EH (cell line): Measurements from ENCODE around the gene TRAPPC1.
A peak's percentile ranks its signal among the peaks of the same experiment; 100 is the strongest.

ENCODE experiments used
- DNase-seq: peaks from one replicate; pipeline ENCODE4 v3.0.0-alpha.2; 2015; ENCODE audit warnings: low read depth

TRAPPC1 gene

DNA sequence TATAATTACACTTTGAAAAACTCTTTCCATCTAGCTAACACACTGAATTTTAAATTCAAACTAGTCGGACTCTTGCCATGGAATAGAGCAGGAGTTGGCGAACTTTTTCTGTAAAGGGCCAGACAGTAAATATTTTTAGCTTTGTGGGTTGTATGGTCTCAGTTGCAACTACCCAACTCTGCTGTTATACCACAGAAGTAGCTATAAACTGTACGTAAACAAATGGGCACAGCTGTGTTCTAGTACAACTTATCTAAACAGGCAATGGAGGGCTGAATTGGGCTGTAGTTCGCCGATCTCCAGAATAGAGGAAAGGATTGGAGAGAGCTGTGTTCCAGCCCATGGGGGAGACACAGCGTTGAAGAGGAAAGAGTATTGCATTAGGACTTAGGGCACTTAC is 9.0 kb upstream of the TRAPPC1 start:
- DNase-seq: no peak

DNA sequence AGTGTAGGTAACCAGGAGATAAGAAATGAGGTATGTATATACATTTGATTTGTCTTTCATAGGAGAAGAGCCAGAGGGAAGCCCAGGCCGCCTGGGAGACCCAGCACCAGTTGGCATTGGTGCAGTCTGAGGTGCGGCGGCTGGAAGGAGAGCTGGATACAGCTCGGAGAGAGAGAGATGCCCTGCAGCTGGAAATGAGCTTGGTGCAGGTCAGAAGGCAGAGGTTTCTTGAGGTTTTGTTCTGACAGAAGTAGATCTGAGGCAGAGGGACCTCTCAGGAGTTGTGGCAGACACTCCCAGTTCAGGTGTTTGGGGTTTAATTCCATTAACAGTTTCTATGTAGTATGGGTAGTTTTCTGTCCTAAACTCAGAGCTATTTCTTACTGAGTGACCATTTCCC is 8.3 kb upstream of the TRAPPC1 start:
- DNase-seq: no peak

DNA sequence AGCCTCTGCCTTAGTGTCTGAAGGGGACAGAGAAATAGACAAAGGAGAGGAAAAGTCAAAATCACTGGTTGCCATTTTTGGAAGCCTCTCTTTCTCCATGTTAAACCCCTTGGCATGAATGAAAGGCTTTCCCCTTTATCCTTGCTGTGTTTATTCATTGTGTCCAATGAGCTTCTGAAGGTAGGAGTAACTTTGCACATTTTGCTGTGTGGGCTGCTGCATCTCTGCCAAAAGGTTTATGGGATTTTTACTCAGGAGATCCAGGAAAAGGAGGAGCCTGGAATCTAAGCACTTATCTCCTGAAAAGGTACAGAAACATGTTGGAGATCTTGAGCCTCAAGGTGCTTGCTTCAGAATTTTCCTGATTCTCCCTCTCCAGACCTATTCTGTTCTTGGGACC is 4.1 kb upstream of the TRAPPC1 start:
- no peak for DNase-seq

DNA sequence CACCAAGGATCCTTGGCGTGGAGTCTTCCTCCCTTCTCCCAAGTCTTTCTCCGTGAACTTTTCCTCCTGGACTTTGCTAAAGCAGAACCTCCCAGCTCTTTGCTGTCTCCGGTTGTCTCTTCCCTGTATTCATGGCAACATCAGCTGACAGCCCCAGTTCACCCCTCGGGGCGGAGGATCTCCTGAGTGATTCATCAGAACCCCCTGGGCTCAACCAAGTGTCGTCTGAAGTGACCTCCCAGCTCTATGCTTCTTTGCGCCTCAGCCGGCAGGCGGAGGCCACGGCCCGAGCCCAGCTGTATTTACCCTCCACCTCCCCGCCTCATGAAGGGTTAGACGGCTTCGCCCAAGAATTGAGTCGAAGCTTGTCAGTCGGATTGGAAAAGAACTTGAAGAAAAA is 1.2 kb upstream of the TRAPPC1 start:
- DNase-seq: peak; percentile 84

DNA sequence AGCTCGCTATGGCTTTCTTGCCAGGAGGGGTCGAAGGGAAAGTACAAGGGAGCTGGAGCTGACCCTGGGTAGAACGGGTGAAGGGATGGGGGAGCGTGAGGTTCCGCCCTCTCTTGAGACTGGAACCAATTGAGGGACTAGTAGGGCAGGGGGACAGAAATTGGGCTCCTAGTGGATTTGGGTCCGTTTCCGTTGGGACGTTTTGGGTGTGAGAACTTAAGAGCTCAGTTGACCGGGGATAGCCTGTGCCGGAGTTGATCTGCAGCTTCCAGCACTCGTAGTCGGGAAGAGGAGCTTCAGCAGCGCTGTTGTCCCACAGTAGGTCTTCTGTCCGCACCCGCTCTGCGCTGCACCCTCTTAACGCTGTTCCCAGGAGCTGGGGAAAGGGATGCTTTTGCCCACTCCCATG is 741 bp upstream of the TRAPPC1 start:
- peak; percentile 46 for DNase-seq

DNA sequence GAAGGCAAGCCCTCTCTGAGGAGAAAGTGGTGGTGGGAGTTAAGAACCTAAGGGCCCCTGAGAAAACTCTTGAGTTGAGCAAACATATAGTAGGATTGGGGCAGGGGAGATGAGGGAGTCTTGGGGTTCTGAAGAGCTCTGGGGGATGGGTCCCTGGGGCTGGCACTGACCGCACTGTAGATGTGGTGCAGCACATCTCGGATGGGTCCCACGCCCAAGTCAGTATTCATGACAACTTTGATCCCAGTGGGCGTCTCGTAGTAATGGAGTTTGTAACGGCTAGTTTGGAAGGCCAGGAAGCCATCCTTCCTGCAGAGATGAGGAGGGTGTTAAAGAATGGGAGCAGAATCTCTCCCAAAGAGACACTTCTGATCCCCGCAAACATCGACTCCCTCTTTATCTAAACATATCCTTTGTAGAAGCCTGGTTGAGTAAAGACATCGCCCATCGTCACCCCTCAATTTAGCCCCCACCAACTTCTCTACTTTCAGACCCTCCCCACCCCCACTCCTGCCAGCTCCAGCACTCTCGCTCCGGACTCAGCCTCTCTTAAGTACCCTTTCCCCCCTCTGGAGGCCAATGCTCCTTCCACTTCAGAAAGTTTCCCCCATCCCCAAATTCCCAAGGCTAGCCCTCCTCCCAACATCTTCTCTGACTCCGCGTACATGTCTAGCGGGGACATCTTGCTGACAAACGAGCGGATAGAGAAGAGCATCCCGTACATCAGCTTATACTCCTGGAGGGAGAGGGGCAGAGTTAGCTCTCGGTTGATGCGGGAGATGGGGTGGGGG is 710 bp downstream of the TRAPPC1 start:
- DNase-seq: no peak

DNA sequence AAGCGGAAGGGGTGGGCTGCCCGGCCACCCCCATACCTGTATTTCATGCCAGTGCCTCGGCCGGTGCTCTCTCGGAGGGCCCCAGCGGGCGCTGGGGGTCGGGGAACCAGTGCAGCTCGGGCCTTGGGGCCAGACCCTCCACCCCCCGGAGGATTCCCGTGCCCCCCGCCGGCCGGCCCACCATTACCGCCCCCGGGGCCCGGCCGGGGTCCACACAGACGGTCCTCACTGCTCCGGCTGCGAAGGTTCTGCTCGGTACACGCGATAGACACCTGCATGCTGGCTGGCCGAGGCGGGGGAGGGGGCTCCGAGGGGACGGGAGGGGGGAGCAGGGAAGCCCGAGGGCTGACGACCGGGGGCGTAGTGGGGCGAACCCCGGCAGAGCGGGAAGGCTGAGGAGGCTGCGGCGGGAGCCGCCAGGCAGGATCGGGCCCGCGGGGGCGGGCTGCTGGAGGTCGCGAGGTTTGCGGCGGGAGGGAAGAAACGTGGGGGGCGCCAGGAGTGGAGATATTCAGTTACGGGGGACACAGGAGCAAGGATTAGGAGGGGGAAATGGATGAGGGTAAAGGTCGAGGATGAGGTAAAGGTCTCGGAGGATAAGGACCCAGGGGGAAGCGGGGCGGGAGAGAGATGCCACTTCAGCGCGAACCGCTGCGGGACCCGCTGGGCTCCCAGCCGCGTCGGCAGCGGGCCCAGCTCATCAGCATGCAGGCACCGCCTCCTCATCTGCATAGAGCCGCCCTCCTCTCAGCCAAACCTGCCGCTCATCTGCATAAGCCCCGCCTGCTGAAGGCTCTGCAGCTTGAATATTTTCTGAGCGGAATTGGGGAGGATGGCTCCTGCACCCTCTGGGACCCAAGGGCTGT is 2.4 kb downstream of the TRAPPC1 start, which contains the start of gene KCNAB3:
TSS of gene KCNAB3 (minus strand) at position 699 of the 866 bp plus-strand sequence. CDS start at position 278, 421 bp downstream.
- DNase-seq: peak; percentile 84

DNA sequence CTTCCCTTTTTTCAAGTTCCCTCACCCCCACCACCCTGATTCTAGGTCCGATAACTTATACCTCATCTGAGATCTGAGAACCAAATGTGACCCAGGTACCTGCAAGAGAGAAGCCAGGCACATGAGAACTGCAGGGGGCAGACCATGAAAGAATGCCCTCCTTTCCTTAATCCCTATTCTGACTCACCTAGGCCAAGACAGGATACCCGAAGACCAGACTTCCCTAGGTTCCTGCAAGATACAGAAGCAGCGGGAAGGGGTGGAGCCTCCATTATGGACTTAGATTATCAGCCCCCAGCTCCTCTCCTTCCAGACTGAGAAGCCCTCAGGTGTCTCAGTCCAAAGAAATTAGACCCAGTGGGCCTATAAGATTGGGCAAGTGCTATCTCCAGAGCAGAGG is 4.2 kb downstream of the TRAPPC1 start:
- no peak for DNase-seq

DNA sequence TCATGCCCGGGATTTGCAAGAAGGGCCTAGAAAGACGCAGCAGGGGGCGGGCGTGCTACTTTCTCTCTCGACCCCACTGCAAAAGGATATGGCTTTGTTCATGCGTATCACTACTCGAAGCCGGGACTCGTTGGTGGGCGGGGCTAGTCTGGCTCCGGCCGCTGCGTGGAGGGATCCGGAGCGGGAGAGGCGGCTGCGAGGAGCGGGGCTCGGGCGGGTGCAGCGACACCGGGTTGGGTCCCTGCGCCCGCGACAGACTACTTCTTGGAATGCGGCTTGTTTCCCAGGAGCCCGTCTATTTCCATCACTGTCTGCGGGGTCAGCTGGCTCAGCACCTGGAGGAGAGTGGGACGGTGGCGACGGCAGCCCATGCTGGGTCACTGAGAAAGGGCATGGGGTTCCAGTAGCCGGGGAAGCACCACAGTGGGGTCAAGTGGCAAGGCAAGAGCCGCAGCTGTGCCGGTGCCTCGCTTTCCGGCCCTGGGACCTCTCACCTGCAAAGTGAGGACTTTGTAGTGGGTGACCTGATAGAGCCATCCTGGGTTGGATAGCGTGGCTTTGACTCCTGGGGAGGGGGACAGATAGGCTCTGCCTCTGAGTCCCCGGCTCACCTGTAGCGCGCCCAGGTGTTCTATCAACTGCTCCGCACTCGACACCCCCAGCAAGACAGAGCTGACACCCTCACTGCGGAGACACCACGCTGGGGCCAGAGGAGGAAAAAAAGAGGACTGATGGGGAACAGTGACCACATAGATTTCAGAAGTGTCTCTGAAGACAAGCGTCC is 8.7 kb downstream of the TRAPPC1 start:
- DNase-seq: peak; percentile 69

DNA sequence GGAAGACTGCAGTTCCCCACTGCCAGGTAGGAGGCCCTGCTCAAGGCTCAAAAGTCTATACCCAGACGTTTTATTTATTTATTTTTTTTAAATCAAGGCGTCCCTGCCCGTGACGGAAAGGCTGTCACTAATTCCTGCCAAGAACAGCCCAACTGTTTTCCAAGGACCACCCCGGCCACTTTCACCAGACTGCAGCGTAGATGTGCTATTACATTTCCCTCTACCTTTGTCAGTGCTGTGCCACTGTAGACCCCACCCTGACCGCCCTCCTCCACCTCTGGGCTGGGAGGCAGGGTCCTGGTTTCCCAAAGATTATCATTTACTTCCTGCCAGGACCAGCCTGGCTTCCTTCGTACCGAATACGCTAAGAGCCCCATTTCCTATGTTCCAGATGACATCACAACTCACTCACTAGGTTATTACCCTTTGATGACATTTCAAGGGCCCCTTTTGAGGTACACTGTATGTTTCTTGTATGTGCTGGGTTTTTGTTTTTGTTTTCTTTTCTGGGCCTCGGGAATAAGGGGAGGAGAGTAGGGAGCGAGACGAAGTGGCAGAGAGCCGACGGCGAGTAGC is 9.4 kb downstream of the TRAPPC1 start:
- no peak for DNase-seq

DNA sequence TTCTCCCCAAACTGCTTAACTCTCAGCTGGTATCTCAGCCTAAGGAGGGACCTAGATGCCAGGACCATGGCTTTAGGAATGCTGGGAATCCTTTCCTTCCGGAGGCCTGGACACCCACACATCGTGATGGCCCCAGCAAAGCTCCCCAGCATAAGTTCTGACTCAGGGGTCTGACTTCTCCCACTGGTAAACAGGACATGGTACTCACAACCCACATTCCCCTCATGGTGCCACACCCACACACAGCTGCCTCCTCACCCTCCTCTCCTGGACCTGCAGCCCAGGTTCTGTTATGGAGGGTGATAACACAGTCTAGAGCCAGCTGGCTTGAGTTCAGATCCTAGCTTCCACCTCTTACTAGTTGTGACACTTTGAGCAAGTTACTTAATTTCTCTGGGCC is 14.9 kb downstream of the TRAPPC1 start:
- DNase-seq: peak; percentile 84

DNA sequence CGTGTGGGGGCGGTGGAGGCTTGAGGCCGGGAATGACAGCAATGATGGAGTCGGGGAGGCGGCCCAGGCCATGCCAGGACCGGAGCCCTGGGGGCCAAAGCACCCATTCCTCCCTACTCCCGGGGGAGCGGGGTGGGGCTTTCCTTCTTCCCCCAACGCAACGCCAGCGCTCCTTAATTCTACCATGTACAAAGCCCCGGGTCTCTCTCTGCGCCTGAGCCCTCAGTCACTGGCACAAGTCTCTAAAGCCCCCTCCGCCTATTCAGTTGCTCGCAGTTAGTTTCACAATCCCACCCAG is 15.4 kb downstream of the TRAPPC1 start:
- no peak for DNase-seq

DNA sequence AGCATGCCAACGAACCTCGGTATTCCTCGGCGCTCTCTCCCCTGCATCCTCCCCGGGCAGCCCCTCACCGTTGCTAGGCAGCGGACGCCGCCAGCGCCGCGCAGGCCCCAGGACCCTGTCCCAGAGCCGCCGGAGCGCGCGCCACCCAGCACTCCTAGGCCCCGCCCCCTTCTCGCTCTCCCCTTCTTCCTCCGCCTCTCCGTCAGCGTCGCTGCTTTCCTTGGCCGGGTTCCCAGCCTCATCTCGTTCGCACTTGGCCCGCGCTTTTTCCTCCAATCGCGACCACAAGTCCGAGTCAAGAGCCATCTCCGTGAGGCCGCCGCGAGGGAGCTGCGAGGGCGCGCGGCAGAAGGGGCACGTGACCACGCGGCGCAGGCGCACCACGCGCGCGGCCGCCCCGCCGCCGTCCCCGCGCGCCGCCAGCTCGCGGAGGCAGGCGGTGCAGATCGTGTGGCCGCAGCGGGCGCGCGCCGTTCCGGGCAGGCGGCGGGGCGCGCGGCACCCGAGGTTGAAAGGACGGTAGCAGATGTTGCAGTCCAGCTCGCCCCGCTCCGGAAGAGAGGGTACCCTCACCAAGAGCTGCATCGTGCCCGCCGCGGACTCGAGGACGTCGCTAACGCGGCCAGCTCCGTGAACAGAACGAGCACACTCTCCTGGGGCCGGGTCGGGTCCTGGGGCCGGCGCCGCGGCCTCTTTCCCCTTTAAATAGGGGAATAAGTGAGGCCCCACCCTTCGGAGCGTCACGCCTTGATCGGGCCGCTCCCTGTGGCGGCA is 15.9 kb downstream of the TRAPPC1 start, which contains the start of gene RNF227:
TSS of gene RNF227 (minus strand) at position 679 of the 774 bp plus-strand sequence. CDS start at position 585, 94 bp downstream.
- peak; percentile 98 for DNase-seq

DNA sequence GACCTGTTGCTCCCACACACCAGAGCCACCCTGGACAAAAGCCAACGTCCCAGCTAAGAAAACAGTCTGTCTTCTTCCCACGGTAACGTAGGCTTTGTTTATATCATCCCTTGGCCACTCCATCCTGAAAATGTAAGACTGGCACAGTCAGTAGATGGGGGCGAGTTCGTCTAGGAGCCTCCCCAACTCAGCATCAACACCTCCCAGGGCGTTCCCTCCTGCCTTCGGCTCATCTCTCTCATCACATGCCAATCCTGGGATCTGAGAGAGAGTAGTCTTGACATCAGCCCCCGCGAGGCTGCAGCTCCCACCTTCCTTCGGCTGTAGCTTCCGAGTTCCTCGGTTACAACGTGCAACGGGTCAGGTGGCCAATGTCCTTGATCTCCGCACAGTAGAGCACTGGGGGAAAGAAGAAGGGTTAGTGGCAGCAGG is 16.6 kb downstream of the TRAPPC1 start:
- DNase-seq: peak; percentile 62

DNA sequence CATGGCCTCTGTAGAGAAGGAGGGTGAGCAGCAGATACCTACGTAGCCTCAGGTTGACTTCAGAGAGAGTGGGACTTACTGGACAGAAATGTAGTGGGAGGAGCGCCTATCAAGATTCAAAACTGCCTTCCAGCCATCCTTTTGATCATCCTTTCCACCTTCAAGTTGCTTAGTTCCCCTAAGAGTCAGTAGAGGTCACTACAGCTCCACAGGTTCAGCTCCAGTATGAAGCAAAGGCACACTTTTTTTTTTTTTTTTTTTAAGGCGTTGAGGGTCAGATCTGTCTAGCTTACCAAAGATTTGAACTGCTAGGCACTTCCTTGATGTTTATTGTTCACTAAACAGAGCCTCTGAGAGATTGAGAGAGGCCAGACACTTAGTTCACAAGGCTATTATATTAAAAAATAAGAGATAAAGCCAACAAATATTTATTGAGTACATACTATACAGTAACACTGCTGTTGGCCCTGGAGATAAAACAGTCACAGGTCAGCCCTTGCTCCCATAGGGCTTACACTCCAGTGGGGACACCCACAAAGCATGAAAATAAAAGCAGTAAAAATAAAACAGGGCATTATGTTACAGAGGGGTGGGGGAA is 18.7 kb downstream of the TRAPPC1 start:
- peak; percentile 82 for DNase-seq

DNA sequence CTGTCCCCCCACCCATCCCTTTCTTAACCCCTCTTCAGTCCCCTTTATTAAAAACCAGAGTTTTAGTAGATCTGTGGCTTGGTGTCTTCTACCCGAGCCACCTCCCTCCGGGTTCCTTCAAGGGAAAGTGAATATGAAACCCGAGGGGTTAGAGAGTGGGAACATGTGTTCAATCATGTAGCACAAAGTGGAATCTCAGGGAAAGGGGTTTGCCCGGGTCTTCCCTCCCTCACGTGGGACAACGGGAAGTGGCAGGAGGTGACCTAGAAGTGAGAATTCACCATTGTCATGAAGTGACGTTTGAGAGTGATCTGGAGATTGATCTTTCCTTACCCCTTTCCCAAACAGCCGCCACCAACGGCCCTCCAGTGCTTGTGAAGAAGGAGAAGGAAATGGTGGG is 20.6 kb downstream of the TRAPPC1 start:
- no peak for DNase-seq

DNA sequence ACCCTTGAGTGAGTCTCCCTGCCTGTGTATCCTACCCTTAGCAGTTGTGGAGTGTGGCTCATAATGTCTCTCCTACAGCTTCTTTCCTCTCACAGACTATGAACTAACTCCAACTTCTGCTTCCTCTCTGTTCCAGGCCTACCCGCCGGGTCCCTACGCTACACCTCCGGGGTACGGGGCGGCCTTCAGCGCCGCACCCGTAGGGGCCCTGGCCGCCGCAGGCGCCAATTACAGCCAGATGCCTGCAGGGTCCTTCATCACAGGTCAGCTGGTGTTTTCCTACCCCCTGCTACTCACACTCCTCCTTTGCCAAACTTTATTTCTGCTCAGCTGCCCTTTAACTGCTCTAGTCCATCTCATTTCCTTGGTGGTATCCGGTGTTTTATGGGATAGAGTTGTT is 21.0 kb downstream of the TRAPPC1 start:
- no peak for DNase-seq

DNA sequence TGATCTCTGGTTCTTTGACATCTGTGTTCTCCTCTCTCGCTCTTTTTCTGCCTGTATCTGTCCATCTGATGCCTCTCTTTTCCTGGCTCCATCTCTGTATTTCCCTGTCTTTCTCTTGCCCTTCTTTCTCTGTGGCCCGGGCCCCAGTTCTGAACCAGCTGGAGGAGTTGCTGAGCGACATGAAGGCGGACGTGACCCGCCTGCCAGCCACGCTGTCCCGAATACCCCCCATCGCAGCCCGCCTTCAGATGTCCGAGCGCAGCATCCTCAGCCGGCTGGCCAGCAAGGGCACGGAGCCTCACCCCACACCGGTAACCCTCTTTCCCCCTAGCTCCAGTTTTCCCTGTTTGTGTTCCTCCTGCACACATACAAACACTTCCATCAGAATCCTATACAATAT is 21.5 kb downstream of the TRAPPC1 start:
- DNase-seq: no peak

DNA sequence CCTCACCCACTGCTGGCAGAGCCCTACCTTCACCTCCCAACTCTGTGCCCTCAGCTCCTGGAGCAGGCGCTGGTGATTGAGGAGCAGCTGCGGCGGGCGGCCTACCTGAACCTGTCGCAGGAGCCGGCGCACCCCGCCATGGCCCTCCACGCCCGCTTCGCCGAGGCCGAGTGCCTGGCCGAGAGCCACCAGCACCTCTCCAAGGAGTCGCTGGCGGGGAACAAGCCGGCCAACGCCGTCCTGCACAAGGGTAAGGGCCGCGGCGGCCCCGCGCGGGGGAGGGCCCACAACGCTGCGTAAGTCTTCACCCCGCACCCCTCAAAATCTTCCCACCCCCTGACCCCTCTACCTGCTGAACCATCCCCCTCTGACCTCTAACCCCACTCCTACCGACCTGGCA is 22.7 kb downstream of the TRAPPC1 start:
- DNase-seq: no peak

DNA sequence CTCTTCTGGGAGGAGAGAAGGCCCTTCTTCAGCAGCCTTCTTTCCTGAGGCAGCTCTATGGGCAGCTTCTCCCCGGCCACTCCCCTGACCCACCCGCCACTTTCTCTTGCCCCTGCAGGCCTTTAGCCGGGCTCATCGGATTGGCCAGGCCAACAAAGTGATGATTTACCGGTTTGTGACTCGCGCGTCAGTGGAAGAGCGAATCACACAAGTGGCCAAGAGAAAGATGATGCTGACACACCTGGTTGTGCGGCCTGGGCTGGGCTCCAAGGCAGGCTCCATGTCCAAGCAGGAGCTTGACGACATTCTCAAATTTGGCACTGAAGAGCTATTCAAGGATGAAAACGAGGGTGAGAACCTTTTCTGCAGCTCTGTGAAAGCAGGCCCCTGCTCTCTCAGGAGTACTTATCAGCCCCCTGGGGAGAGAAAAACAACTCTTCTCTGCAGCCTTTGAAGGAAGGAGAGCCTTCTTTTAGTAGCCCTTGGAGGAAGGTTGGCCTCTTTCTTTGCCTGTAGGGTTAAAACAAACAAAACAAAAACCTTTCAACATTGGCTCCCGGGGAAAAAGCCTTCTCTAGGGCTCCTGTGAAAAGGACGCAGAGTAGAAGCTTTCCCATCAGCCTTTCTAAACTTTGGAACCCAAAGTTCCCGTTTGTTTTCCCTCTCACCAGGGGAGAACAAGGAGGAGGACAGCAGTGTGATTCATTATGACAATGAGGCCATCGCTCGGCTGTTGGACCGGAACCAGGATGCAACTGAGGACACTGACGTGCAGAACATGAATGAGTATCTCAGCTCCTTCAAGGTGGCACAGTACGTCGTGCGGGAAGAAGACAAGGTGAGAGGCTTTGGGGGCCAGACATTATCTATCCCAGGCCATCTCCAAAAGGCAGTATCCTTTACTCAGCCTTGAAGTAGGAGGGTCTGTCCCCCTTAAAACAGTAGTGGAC is 28.3 kb downstream of the TRAPPC1 start:
- DNase-seq: no peak
